ENCODE data around the gene TSFM. TPM values are rescaled to one million over a fixed set of nuclear protein-coding genes. Genes with fewer than 3 reads are reported as not detected.

TSFM gene
- total and polyA plus RNA-seq, 2 of the 13 experiments (the other 11 are each of a cell fraction or from before 2014, with no cell fraction given) = 29.8 to 68.3 TPM

GRCh38 chr12:57845478-57846284 lies 63.1 kb downstream of the TSFM start (continued):
- TF ChIP-seq REST (IDR thresholded peaks at IDR 0.05; ENCODE audit: borderline replicate concordance in 1 of 2, low read depth in 1 of 2, low read length in 2 of 2) (peak in 1 of 2 experiments; percentile 66; a peak in 1 of 4 replicates), AHDC1 (CRISPR knock-in tag; IDR thresholded peaks at IDR 0.05; ENCODE audit: borderline replicate concordance) (peak; percentile 71; the same call in 1 of the 2 replicates), SMYD3 (CRISPR knock-in tag; IDR thresholded peaks at IDR 0.05) (no peak), FOXK2 (IDR thresholded peaks at IDR 0.05) (0 out of 2 replicates have a peak, but pooled peaks have one; percentile 12), RAD21 (CRISPR knock-in tag; IDR thresholded peaks at IDR 0.05) (no peak; the same call in 1 of the 2 replicates), FOXP1 (IDR thresholded peaks at IDR 0.05) (no peak), FOXP1 (CRISPR knock-in tag; IDR thresholded peaks at IDR 0.05) (peak; percentile 56), ZFYVE20 (CRISPR knock-in tag; IDR thresholded peaks at IDR 0.05; ENCODE audit: borderline replicate concordance, low read depth) (no peak), ZMAT5 (CRISPR knock-in tag; IDR thresholded peaks at IDR 0.05; ENCODE audit: borderline replicate concordance, low read depth) (no peak), TFAP4 (IDR thresholded peaks at IDR 0.05; ENCODE audit: borderline replicate concordance, low read depth) (peak; percentile 60; the same call in 1 of the 2 replicates), ZNF558 (CRISPR knock-in tag; IDR thresholded peaks at IDR 0.05; ENCODE audit: borderline replicate concordance) (peak; percentile 75; the same call in 1 of the 2 replicates), KLF13 (CRISPR knock-in tag; IDR thresholded peaks at IDR 0.05) (no peak), TCF7L2 (IDR thresholded peaks at IDR 0.05; ENCODE audit: low read depth, low read length) (no peak), ZBTB1 (CRISPR knock-in tag; IDR thresholded peaks at IDR 0.05; ENCODE audit: borderline replicate concordance) (no peak), FOXA3 (CRISPR knock-in tag; IDR thresholded peaks at IDR 0.05) (peak; percentile 79), ZSCAN9 (CRISPR knock-in tag; IDR thresholded peaks at IDR 0.05; ENCODE audit: borderline replicate concordance) (no peak), ESRRA (CRISPR knock-in tag; IDR thresholded peaks at IDR 0.05; ENCODE audit: low read depth) (peak; percentile 60), SPEN (CRISPR knock-in tag; IDR thresholded peaks at IDR 0.05; ENCODE audit: low read depth) (peak; percentile 57), MIXL1 (CRISPR knock-in tag; IDR thresholded peaks at IDR 0.05) (0 out of 2 replicates have a peak, but pooled peaks have one; percentile 44), SKI (IDR thresholded peaks at IDR 0.05; ENCODE audit: partially characterized antibody) (peak; percentile 90)
